HL-60 (cell line): ENCODE results near the gene ACVR1B.

Experiments
- DNase-seq, 2 experiments: peaks; one replicate each; pipeline ENCODE4 v3.0.0-alpha.2; 2010 to 2020; ENCODE audit warnings: low read depth in 1 of 2, low spot score in 1 of 2
- H3K27ac ChIP-seq: fragments of 250-450 bp; sonication (Bioruptor Pico); replicated peaks from 2 replicates; pipeline ENCODE4 v1.5.1; 2020; ENCODE audit warnings: mild to moderate bottlenecking, moderate library complexity
- H3K27me3 ChIP-seq: fragments of 250-450 bp; sonication (Bioruptor Pico); 2 replicates; pipeline ENCODE4 v1.5.1; 2021; ENCODE audit warnings: mild to moderate bottlenecking, moderate library complexity; ENCODE audit not compliant: insufficient read depth, poor library complexity, severe bottlenecking
- H3K4me3 ChIP-seq: replicated peaks from 2 replicates; pipeline ENCODE4 v1.5.1; 2011; ENCODE audit warnings: mild to moderate bottlenecking, control low read depth, low read length; ENCODE audit not compliant: insufficient read depth
- CTCF ChIP-seq: IDR thresholded peaks from one replicate; pipeline ENCODE4 v1.5.1; 2011; ENCODE audit warnings: low read length, control low read depth, inconsistent platforms; ENCODE audit not compliant: insufficient read depth
- GABPA ChIP-seq: IDR thresholded peaks from 2 replicates; pipeline ENCODE4 v1.6.1; 2012; ENCODE audit warnings: low read depth
- POLR2AphosphoS5 ChIP-seq: IDR thresholded peaks from 2 replicates; pipeline ENCODE4 v1.6.1; 2012; ENCODE audit warnings: low read depth
- SPI1 ChIP-seq: IDR thresholded peaks from 2 replicates; pipeline ENCODE4 v1.6.1; 2012; ENCODE audit warnings: low read depth, mild to moderate bottlenecking, borderline replicate concordance
- TF ChIP-seq, protein P1 (sequence below): IDR thresholded peaks from 2 replicates; pipeline ENCODE4 v1.6.1; 2012; ENCODE audit warnings: low read depth; ENCODE audit not compliant: insufficient replicate concordance

ACVR1B gene

GRCh38 chr12:51906430-51907082 lies 44.9 kb upstream of the ACVR1B start:
- DNase-seq, result no peak
- Histone ChIP-seq H3K27me3 (peaks cover 18% of the 10 kb centered on the region), H3K27ac (no peak overlapping the region), H3K4me3 (no peak overlapping the region)
- TF ChIP-seq, protein P1, sequence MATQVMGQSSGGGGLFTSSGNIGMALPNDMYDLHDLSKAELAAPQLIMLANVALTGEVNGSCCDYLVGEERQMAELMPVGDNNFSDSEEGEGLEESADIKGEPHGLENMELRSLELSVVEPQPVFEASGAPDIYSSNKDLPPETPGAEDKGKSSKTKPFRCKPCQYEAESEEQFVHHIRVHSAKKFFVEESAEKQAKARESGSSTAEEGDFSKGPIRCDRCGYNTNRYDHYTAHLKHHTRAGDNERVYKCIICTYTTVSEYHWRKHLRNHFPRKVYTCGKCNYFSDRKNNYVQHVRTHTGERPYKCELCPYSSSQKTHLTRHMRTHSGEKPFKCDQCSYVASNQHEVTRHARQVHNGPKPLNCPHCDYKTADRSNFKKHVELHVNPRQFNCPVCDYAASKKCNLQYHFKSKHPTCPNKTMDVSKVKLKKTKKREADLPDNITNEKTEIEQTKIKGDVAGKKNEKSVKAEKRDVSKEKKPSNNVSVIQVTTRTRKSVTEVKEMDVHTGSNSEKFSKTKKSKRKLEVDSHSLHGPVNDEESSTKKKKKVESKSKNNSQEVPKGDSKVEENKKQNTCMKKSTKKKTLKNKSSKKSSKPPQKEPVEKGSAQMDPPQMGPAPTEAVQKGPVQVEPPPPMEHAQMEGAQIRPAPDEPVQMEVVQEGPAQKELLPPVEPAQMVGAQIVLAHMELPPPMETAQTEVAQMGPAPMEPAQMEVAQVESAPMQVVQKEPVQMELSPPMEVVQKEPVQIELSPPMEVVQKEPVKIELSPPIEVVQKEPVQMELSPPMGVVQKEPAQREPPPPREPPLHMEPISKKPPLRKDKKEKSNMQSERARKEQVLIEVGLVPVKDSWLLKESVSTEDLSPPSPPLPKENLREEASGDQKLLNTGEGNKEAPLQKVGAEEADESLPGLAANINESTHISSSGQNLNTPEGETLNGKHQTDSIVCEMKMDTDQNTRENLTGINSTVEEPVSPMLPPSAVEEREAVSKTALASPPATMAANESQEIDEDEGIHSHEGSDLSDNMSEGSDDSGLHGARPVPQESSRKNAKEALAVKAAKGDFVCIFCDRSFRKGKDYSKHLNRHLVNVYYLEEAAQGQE, result no peak
- TF ChIP-seq CTCF, result no peak
- TF ChIP-seq GABPA, result no peak
- TF ChIP-seq SPI1, result no peak
- TF ChIP-seq POLR2AphosphoS5, result no peak

DNA sequence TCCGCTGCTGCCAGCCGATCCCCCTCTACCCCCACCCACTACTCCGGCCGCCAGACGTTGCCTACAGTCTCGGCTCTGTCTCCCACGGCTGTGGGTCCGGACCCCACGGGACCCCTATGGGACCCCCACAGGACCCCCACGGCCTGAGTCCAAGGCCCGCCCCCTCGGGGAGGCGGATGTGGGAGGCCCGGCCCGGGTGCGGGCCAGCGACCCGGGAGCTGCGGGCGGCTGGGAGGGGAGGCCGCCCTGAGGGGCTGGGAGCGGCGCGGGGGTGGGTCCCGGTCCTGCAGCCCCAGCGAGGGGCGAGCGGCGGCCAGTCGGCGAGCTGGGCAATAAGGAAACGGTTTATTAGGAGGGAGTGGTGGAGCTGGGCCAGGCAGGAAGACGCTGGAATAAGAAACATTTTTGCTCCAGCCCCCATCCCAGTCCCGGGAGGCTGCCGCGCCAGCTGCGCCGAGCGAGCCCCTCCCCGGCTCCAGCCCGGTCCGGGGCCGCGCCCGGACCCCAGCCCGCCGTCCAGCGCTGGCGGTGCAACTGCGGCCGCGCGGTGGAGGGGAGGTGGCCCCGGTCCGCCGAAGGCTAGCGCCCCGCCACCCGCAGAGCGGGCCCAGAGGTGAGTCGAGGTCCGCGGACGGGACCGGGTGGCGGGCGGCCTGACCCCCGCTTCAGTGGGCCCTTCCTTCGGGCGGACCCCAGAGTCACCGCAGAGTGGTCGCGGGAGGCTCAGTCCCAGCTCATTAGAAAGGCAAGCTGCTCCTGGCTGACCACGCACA lies 44.2 kb upstream of the ACVR1B start, which contains the start of gene ACVRL1:
Gene ACVRL1 (plus strand): TSS at position 422 of the 773 bp plus-strand sequence. CDS start 4,971 bp downstream, outside the sequence.
- peaks cover 18% of the 10 kb centered on the region for H3K27me3 ChIP-seq
- TF ChIP-seq CTCF, result no peak
- no peak for TF ChIP-seq SPI1
- TF ChIP-seq GABPA, result no peak
- no peak within 1 kb of the TSS for H3K4me3 ChIP-seq
- DNase-seq, result no peak
- no peak within 1 kb of the TSS for H3K27ac ChIP-seq

GRCh38 chr12:51907856-51908425 lies 43.6 kb upstream of the ACVR1B start:
- TF ChIP-seq POLR2AphosphoS5 (no peak), SPI1 (no peak), GABPA (no peak), CTCF (no peak)
- TF ChIP-seq, protein P1, result no peak
- no peak for DNase-seq
- Histone ChIP-seq H3K27me3 (peaks cover 18% of the 10 kb centered on the region), H3K27ac (no peak overlapping the region), H3K4me3 (no peak overlapping the region)
